Measurements from ENCODE around the gene SP6. TPM values are rescaled to one million over a fixed set of nuclear protein-coding genes. Genes with fewer than 3 reads are reported as not detected.

The SP6 gene
- total RNA-seq, 1 experiment from 2014 or later: 3.3 TPM

- no peak for TF ChIP-seq ZNF281 (CRISPR knock-in tag; IDR thresholded peaks at IDR 0.05)
- no peak for TF ChIP-seq NR3C1 (CRISPR knock-in tag; conservative IDR thresholded peaks at IDR 0.05; ENCODE audit: low read depth)
- 0 out of 2 replicates have a peak, but pooled peaks have one; percentile 59 for TF ChIP-seq KAT7 (CRISPR knock-in tag; IDR thresholded peaks at IDR 0.05; ENCODE audit: borderline replicate concordance)
- no peak for TF ChIP-seq NR1H2 (CRISPR knock-in tag; IDR thresholded peaks at IDR 0.05)
- TF ChIP-seq ZNF263 (CRISPR knock-in tag; IDR thresholded peaks at IDR 0.05; ENCODE audit: low read depth): 0 out of 2 replicates have a peak, but pooled peaks have one; percentile 19
- no peak for TF ChIP-seq TCF7 (CRISPR knock-in tag; IDR thresholded peaks at IDR 0.05; ENCODE audit: low read depth)
- TF ChIP-seq CREM (CRISPR knock-in tag; IDR thresholded peaks at IDR 0.05): peak; percentile 88
- peak; percentile 70; the same call in 1 of the 2 replicates for TF ChIP-seq ETV6 (CRISPR knock-in tag; IDR thresholded peaks at IDR 0.05)
- no peak for TF ChIP-seq NFATC4 (CRISPR knock-in tag; IDR thresholded peaks at IDR 0.05)
- TF ChIP-seq MLX (CRISPR knock-in tag; IDR thresholded peaks at IDR 0.05): no peak
- no peak for TF ChIP-seq USF2 (CRISPR knock-in tag; IDR thresholded peaks at IDR 0.05)
Observed at GRCh38 chr17:47895856-47896671, 45.1 kb upstream of the SP6 start, which contains the start of gene SP2 (continued).

GRCh38 chr17:47895347-47895855, 44.4 kb upstream of the SP6 start:
- CTCF ChIA-PET: interaction anchor here (0.7 to 18.5 kb wide), 20 partner anchors 10 to 245 kb away, joined by 3 to 1122 read pairs (median 4); partner anchors contain the start of genes CDK5RAP3, LRRC46, MRPL10 and OSBPL7
- POLR2A ChIA-PET: interaction anchor here (0.6 to 1.8 kb wide), 14 partner anchors 8 to 245 kb away, joined by 3 to 15 read pairs (median 4); partner anchors contain the start of genes NFE2L1, SCRN2 and SP6
- peak overlapping the region; percentile 96 for H3K27ac Mint-ChIP-seq
- no peaks in the 10 kb centered on the region for H3K36me3 Mint-ChIP-seq
- H3K9me3 Mint-ChIP-seq: no peaks in the 10 kb centered on the region
- H3K4me1 Mint-ChIP-seq: peaks cover 30% of the 10 kb centered on the region
- TF ChIP-seq GTF2I (CRISPR knock-in tag; conservative IDR thresholded peaks at IDR 0.05) (no peak), ZNF138 (CRISPR knock-in tag; conservative IDR thresholded peaks at IDR 0.05) (no peak), ATF3 (CRISPR knock-in tag; conservative IDR thresholded peaks at IDR 0.05) (no peak), ARID4B (CRISPR knock-in tag; IDR thresholded peaks at IDR 0.05; ENCODE audit: borderline replicate concordance) (no peak), NFYB (CRISPR knock-in tag; conservative IDR thresholded peaks at IDR 0.05; ENCODE audit: low read depth) (no peak), TCF7 (CRISPR knock-in tag; IDR thresholded peaks at IDR 0.05; ENCODE audit: low read depth) (no peak)
- H3K27me3 Mint-ChIP-seq (ENCODE audit: low read depth): no peaks in the 10 kb centered on the region
- no peak for DNase-seq (ENCODE audit: low spot score)
- ATAC-seq: no peak
- peak overlapping the region; percentile 97 for H3K4me3 Mint-ChIP-seq

All from WTC11 (cell line).